Fibroblast of villous mesenchyme (primary cell): Measurements from ENCODE around the gene PTRH1. TPM values are rescaled to one million over a fixed set of nuclear protein-coding genes. Genes with fewer than 3 reads are reported as not detected.

Source experiments
- DNase-seq: peaks from one replicate; pipeline ENCODE4 v3.0.0-alpha.2; 2010; ENCODE audit warnings: low read depth
- H3K4me3 ChIP-seq: 2 replicates; pipeline ENCODE4 v1.5.1; 2011; ENCODE audit warnings: low read depth, mild to moderate bottlenecking, low read length
- total RNA-seq: library from RNA; depleted of rRNA; stranded (reverse); fragments of >200 nt; gene quantifications from 2 replicates; pipeline ENCODE4 v1.2.3, GENCODE V29; 2012
- TF ChIP-seq, protein P1 (sequence below): IDR thresholded peaks from 2 replicates; pipeline ENCODE4 v1.5.1; 2012; ENCODE audit warnings: low read depth, mild to moderate bottlenecking, low read length; ENCODE audit not compliant: insufficient read depth

PTRH1 gene
- total RNA-seq, 1 donor = 11.7 TPM

DNA sequence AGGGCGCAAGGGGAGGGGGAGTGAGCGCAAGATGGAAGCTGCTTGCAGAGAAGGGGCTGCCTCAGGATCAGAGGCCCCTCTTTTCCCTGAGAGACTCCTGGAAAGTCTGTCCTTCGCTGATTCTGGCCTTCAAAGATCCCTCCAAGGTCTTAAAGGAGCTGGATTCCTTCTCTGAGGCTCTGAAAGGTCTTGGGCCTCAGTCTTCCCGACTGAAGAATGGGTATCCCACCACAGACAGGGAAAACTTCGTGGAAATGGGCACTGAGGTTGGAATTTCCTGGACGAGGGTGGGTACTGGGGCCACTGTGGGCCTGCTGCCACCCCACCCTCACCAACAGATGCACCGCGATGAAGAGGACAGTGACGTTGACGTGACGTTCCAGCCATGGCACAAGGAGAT, 3.1 kb downstream of the PTRH1 start:
- no peak for DNase-seq
- TF ChIP-seq, protein P1, sequence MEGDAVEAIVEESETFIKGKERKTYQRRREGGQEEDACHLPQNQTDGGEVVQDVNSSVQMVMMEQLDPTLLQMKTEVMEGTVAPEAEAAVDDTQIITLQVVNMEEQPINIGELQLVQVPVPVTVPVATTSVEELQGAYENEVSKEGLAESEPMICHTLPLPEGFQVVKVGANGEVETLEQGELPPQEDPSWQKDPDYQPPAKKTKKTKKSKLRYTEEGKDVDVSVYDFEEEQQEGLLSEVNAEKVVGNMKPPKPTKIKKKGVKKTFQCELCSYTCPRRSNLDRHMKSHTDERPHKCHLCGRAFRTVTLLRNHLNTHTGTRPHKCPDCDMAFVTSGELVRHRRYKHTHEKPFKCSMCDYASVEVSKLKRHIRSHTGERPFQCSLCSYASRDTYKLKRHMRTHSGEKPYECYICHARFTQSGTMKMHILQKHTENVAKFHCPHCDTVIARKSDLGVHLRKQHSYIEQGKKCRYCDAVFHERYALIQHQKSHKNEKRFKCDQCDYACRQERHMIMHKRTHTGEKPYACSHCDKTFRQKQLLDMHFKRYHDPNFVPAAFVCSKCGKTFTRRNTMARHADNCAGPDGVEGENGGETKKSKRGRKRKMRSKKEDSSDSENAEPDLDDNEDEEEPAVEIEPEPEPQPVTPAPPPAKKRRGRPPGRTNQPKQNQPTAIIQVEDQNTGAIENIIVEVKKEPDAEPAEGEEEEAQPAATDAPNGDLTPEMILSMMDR = no peak
- no peak overlapping the region for H3K4me3 ChIP-seq

DNA sequence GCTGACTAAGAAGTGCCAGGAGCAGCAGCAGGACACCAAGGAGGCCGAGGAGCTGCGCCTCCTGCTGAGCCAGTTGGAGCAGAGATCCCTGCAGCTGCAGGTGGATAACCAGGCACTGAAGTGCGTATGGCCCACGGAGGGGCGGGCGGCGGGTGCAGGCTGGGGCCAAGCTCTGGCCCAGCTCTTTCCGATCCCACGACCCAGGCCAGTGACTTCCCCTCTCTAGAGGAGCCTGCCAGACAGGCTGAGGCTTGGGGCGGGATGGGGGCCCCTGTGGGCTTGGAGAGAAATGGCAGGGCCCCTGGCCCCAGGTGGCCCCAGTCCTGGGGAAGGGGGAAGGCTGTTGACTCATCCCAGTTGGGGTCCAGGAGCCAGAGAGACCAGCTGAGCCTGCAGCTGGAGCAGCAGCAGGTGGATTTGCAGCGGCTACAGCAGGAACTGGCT, 3.6 kb downstream of the PTRH1 start:
- TF ChIP-seq, protein P1 = no peak
- H3K4me3 ChIP-seq = no peak overlapping the region
- no peak for DNase-seq

DNA sequence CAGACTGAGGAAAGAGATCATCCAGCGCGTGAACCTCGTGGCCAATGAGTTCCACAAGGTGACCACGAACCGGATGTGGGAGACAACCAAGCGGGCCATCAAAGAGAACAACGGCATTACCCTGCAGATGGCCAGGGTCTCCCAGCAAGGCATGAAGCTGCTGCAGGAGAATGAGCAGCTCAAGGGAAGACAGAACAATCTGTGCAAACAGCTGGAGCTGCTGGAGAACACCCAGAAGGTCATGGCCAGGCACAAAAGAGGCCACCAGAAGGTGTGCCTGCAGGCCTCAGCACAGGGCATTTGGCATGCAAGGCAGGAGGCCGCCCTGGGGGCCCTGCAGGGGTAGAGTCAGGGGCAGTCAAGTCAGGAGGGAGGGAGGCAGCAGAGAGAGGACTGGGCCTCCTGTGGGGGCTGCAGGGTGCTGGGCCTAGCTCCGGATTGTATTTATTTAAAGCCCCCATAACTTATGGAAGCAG, 4.2 kb downstream of the PTRH1 start:
- TF ChIP-seq, protein P1 = no peak
- DNase-seq = no peak
- H3K4me3 ChIP-seq = no peak overlapping the region

DNA sequence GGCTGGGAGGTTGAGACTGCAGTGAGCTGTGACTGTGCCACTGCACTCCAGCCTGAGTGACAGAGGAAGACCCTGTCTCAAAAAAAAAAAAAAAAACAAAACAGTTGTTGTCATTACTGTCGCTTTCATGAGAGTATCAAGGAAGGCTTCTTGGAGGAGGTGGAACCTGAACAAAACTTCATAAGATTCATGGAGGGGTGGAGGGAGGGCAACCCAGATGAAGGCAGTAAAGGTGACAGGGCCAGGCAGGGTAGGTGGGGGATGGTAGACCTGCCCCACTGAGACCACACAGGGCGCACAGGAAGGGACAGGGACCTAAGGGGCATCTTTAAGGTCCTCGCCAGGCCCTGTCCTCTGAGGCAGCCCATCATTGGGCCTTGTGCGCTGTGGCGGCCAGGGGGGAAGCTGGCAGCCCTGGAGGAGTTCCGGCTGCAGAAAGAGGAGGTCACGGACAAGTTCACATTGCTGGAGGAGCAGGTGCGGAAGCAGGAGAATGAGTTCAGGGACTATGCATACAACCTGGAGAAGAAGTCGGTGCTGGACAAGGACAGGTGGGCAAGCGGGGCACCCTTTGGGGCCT, 5.2 kb downstream of the PTRH1 start:
- no peak for DNase-seq
- TF ChIP-seq, protein P1 = no peak
- no peak overlapping the region for H3K4me3 ChIP-seq

DNA sequence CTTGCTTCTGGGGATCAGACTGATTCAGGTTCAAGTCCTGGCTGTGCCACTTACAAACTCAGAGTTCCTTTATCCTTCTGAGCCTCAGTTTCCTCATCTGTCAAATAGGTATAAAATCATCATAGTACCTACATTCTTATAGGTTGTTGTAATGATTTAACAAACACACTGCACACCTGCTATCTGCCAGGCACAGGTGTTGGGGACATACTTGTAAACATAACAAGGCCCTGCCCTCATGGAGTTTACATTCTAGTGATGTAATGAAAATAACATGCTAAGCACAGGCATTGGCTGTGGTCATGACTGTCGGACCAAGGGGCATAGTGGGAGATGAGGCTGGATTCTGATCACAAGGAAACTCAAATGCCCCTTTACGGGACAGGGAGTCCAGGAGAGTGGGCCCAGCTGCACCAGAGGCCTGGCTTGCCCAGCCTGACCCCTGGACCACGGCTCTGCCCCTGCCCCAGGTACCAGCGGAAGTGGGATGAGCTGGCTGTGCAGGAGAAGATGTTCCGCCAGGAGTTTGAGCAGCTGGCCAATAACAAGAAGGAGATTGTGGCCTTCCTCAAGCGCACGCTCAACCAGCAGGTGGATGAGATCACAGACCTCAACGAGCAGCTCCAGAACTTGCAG, 6.4 kb downstream of the PTRH1 start:
- DNase-seq = no peak

DNA sequence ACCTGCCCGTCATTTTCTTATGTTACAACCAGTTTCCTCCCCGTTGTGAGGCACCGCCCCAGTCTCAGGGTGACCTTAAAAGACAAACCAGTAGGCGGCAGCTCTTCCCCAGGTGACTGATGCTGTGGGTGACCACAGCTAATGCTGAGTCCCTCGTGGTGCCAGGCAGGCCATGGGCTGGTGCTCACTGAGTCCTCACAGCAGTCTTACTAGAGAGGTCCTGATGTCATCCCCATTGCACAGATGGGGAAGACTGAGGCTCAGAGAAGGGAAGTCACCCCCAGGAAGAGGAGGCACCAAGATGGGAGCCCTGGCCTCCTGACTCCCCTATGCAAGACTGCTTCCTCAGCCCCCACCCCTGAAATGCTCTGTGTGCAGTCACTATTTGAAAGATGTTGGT, 7.7 kb downstream of the PTRH1 start:
- TF ChIP-seq, protein P1 = no peak
- H3K4me3 ChIP-seq = no peak overlapping the region
- DNase-seq = no peak

More for the DNA sequence above, 6.4 kb downstream of the PTRH1 start:
- TF ChIP-seq, protein P1 = no peak
- no peak overlapping the region for H3K4me3 ChIP-seq
